Measurements from ENCODE around the gene CNNM1. TPM values are rescaled to one million over a fixed set of nuclear protein-coding genes. Genes with fewer than 3 reads are reported as not detected.

CNNM1 gene
- total and polyA plus RNA-seq, 7 donors = 0.23 to 2.2 (median 1.2) TPM; not detected in 2

DNA sequence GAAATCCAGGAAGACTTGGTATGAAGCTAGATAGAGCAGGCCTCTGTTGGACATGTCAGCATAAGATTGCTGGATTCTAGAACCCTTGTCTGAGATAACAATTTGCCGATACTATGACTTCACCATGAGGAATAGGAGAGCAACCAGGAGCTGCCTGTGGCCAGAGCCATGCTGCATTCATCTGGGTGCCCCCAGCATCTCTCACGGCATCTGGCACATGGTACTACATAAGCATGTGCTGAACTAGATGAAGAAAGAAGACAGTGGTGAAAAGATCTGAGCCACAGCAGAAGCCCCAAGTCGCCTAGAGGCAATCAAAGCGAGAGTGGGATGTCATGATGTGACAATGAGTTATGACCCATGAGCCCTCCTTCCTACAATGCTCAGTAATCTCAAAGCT lies 81.7 kb downstream of the CNNM1 start:
- H3K4me1 ChIP-seq = no peaks in the 10 kb centered on the region
- H3K36me3 ChIP-seq = peaks cover 7 to 17% (median 11%) of the 10 kb centered on the region in 4 donors
- H3K27ac ChIP-seq = no peak overlapping the region
- TF ChIP-seq POLR2AphosphoS5 (IDR thresholded peaks at IDR 0.05) (no peak), EP300 (IDR thresholded peaks at IDR 0.05) (no peak), POLR2A (IDR thresholded peaks at IDR 0.05) (no peak)
- TF ChIP-seq, protein P1, sequence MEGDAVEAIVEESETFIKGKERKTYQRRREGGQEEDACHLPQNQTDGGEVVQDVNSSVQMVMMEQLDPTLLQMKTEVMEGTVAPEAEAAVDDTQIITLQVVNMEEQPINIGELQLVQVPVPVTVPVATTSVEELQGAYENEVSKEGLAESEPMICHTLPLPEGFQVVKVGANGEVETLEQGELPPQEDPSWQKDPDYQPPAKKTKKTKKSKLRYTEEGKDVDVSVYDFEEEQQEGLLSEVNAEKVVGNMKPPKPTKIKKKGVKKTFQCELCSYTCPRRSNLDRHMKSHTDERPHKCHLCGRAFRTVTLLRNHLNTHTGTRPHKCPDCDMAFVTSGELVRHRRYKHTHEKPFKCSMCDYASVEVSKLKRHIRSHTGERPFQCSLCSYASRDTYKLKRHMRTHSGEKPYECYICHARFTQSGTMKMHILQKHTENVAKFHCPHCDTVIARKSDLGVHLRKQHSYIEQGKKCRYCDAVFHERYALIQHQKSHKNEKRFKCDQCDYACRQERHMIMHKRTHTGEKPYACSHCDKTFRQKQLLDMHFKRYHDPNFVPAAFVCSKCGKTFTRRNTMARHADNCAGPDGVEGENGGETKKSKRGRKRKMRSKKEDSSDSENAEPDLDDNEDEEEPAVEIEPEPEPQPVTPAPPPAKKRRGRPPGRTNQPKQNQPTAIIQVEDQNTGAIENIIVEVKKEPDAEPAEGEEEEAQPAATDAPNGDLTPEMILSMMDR (IDR thresholded peaks at IDR 0.05) = no peak
- intact Hi-C loops (cut with DNase I) = no loop called here
- no peaks in the 10 kb centered on the region for H3K27me3 ChIP-seq
- H3K9me3 ChIP-seq = no peaks in the 10 kb centered on the region
- no peak for DNase-seq
- WGBS, 2 donors = 93 to 95% methylated on average over 4 of the region's 4 CpGs
- no peak overlapping the region for H3K4me3 ChIP-seq

DNA sequence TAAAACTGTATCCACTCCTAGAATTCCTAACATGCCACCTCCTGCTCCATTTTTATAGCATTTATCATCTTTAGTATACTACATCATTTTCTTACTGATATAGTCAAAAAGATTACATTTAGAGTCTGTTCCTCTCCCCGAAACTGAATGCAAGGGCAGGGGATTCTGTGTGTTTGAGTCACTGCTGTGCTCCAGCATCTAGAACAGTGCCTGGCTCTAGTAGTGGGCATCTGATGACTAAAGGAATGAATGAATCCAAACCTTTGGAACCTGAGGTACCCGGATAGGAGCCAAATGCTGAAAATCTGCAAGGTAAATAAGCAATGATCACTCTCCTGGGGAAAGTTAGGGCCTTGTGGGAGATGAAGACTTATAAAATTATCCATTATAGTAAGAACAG lies 82.4 kb downstream of the CNNM1 start:
- Histone ChIP-seq H3K36me3 (peaks cover under 1 to 10% (median 5%) of the 10 kb centered on the region in 4 donors), H3K9me3 (no peaks in the 10 kb centered on the region), H3K4me3 (no peak overlapping the region), H3K4me1 (no peaks in the 10 kb centered on the region), H3K27ac (no peak overlapping the region), H3K27me3 (no peaks in the 10 kb centered on the region)
- TF ChIP-seq POLR2AphosphoS5 (IDR thresholded peaks at IDR 0.05) (no peak), EP300 (IDR thresholded peaks at IDR 0.05) (no peak), POLR2A (IDR thresholded peaks at IDR 0.05) (no peak)
- TF ChIP-seq, protein P1 (IDR thresholded peaks at IDR 0.05) = no peak
- intact Hi-C loops (cut with DNase I) = no loop called here
- WGBS, 2 donors = 74 to 93% methylated on average over 2 of the region's 2 CpGs
- DNase-seq = no peak

GRCh38 chr10:99412099-99412498 lies 82.9 kb downstream of the CNNM1 start:
- WGBS, 2 donors = 20 to 77% methylated on average over 1 of the region's 1 CpG
- TF ChIP-seq POLR2A (IDR thresholded peaks at IDR 0.05) (no peak), EP300 (IDR thresholded peaks at IDR 0.05) (no peak), POLR2AphosphoS5 (IDR thresholded peaks at IDR 0.05) (no peak)
- TF ChIP-seq, protein P1 (IDR thresholded peaks at IDR 0.05) = no peak

GRCh38 chr10:99418910-99419624 lies 89.9 kb downstream of the CNNM1 start:
- H3K9me3 ChIP-seq = no peaks in the 10 kb centered on the region
- no peaks in the 10 kb centered on the region for H3K4me1 ChIP-seq
- H3K27me3 ChIP-seq = no peaks in the 10 kb centered on the region
- no peak for TF ChIP-seq EP300 (IDR thresholded peaks at IDR 0.05)
- no peak overlapping the region for H3K27ac ChIP-seq
- H3K4me3 ChIP-seq = no peak overlapping the region
- intact Hi-C loops (cut with DNase I) = no loop called here
- peaks cover 0 to 31% (median 14%) of the 10 kb centered on the region in 4 donors for H3K36me3 ChIP-seq
- no peak for DNase-seq

More at GRCh38 chr10:99412099-99412498, 82.9 kb downstream of the CNNM1 start:
- intact Hi-C loops (cut with DNase I) = no loop called here
- no peak for DNase-seq
- H3K27me3 ChIP-seq = no peaks in the 10 kb centered on the region
- no peaks in the 10 kb centered on the region for H3K9me3 ChIP-seq
- H3K36me3 ChIP-seq = peaks cover 0 to 5% (median 2%) of the 10 kb centered on the region in 4 donors
- H3K4me1 ChIP-seq = no peaks in the 10 kb centered on the region
- no peak overlapping the region for H3K4me3 ChIP-seq
- H3K27ac ChIP-seq = no peak overlapping the region

- Histone ChIP-seq H3K27me3 (no peaks in the 10 kb centered on the region), H3K9me3 (no peaks in the 10 kb centered on the region), H3K27ac (no peak overlapping the region), H3K4me1 (no peaks in the 10 kb centered on the region), H3K36me3 (peaks cover 0 to 38% (median 14%) of the 10 kb centered on the region in 4 donors), H3K4me3 (no peak overlapping the region)
- DNase-seq = no peak
- TF ChIP-seq EP300 (IDR thresholded peaks at IDR 0.05) = no peak
- no peak for TF ChIP-seq POLR2A (IDR thresholded peaks at IDR 0.05)
- TF ChIP-seq, protein P1 (IDR thresholded peaks at IDR 0.05) = no peak
- TF ChIP-seq POLR2AphosphoS5 (IDR thresholded peaks at IDR 0.05) = no peak
- 97 to 99% methylated on average over 2 of the region's 2 CpGs for WGBS, 2 donors
- intact Hi-C loops (cut with DNase I) = no loop called here
Measured at GRCh38 chr10:99419688-99420087, 90.5 kb downstream of the CNNM1 start.
